ENCODE measurements around the gene SETD1A. TPM values are rescaled to one million over a fixed set of nuclear protein-coding genes. Genes with fewer than 3 reads are reported as not detected.

SETD1A gene
- total RNA-seq, 2 experiments from 2014 or later, result 40.1 to 41.2 TPM

GRCh38 chr16:30990105-30990504 lies 32.6 kb downstream of the SETD1A start:
- Histone ChIP-seq H3K36me3 (ENCODE audit: insufficient read depth, low read length) (no peaks in the 10 kb centered on the region), H3K4me3 (ENCODE audit: low read length) (no peak overlapping the region), H3K4me1 (ENCODE audit: insufficient read depth, low read length) (peaks cover 4% of the 10 kb centered on the region), H3K27me3 (ENCODE audit: control insufficient read depth in 1 of 2, insufficient read depth in 2 of 2, low read length in 2 of 2) (no peaks in the 10 kb centered on the region), H3K9me3 (ENCODE audit: control insufficient read depth in 1 of 2, insufficient read depth in 1 of 2, low read length in 2 of 2) (no peaks in the 10 kb centered on the region), H3K27ac (ENCODE audit: low read depth in 1 of 2, low read length in 2 of 2) (no peak overlapping the region)
- POLR2A ChIA-PET, result no interaction called here
- intact Hi-C loops (cut with DNase I, micrococcal nuclease), result no loop called here
- CTCF ChIA-PET, result no interaction called here
- no peak for TF ChIP-seq CTCF (IDR thresholded peaks at IDR 0.05)
- ATAC-seq (ENCODE audit: poor library complexity), result no peak
- no peaks in the 10 kb centered on the region for H3K4me1 Mint-ChIP-seq (ENCODE audit: low read depth)
- DNase-seq, result no peak
- H3K4me3 Mint-ChIP-seq, result no peak overlapping the region
- H3K9me3 Mint-ChIP-seq, result no peaks in the 10 kb centered on the region
- H3K27me3 Mint-ChIP-seq, result no peaks in the 10 kb centered on the region
- H3K36me3 Mint-ChIP-seq (ENCODE audit: low read depth), result no peaks in the 10 kb centered on the region
- H3K27ac Mint-ChIP-seq, result no peak overlapping the region

- no peak for TF ChIP-seq CTCF (IDR thresholded peaks at IDR 0.05)
- DNase-seq, result no peak
- CTCF ChIA-PET, result no interaction called here
- intact Hi-C loops (cut with DNase I, micrococcal nuclease), result no loop called here
- no peaks in the 10 kb centered on the region for H3K9me3 Mint-ChIP-seq
- H3K4me3 Mint-ChIP-seq, result no peak overlapping the region
- H3K9me3 ChIP-seq (ENCODE audit: control insufficient read depth in 1 of 2, insufficient read depth in 1 of 2, low read length in 2 of 2), result no peaks in the 10 kb centered on the region
- ATAC-seq (ENCODE audit: poor library complexity), result no peak
- POLR2A ChIA-PET, result no interaction called here
- no peaks in the 10 kb centered on the region for H3K36me3 Mint-ChIP-seq (ENCODE audit: low read depth)
- no peak overlapping the region for H3K27ac Mint-ChIP-seq
- no peak overlapping the region for H3K27ac ChIP-seq (ENCODE audit: low read depth in 1 of 2, low read length in 2 of 2)
- H3K4me1 Mint-ChIP-seq (ENCODE audit: low read depth), result no peaks in the 10 kb centered on the region
- no peaks in the 10 kb centered on the region for H3K27me3 ChIP-seq (ENCODE audit: control insufficient read depth in 1 of 2, insufficient read depth in 2 of 2, low read length in 2 of 2)
- H3K4me3 ChIP-seq (ENCODE audit: low read length), result no peak overlapping the region
- H3K27me3 Mint-ChIP-seq, result no peaks in the 10 kb centered on the region
- no peaks in the 10 kb centered on the region for H3K36me3 ChIP-seq (ENCODE audit: insufficient read depth, low read length)
- H3K4me1 ChIP-seq (ENCODE audit: insufficient read depth, low read length), result no peaks in the 10 kb centered on the region
Observed at GRCh38 chr16:30991052-30991451, 33.5 kb downstream of the SETD1A start.

GRCh38 chr16:30992276-30992780 lies 34.8 kb downstream of the SETD1A start:
- intact Hi-C loops (cut with DNase I, micrococcal nuclease), result no loop called here
- no peak for ATAC-seq (ENCODE audit: poor library complexity)

More at GRCh38 chr16:30992276-30992780, 34.8 kb downstream of the SETD1A start:
- Mint-ChIP-seq H3K27ac (no peak overlapping the region), H3K4me3 (no peak overlapping the region), H3K36me3 (ENCODE audit: low read depth) (no peaks in the 10 kb centered on the region), H3K9me3 (no peaks in the 10 kb centered on the region), H3K4me1 (ENCODE audit: low read depth) (peaks cover 3% of the 10 kb centered on the region), H3K27me3 (no peaks in the 10 kb centered on the region)
- Histone ChIP-seq H3K27me3 (ENCODE audit: control insufficient read depth in 1 of 2, insufficient read depth in 2 of 2, low read length in 2 of 2) (no peaks in the 10 kb centered on the region), H3K27ac (ENCODE audit: low read depth in 1 of 2, low read length in 2 of 2) (no peak overlapping the region), H3K4me3 (ENCODE audit: low read length) (no peak overlapping the region), H3K9me3 (ENCODE audit: control insufficient read depth in 1 of 2, insufficient read depth in 1 of 2, low read length in 2 of 2) (no peaks in the 10 kb centered on the region), H3K36me3 (ENCODE audit: insufficient read depth, low read length) (no peaks in the 10 kb centered on the region), H3K4me1 (ENCODE audit: insufficient read depth, low read length) (peaks cover 9% of the 10 kb centered on the region)
- ChIA-PET POLR2A (no interaction called here), CTCF (no interaction called here)
- no peak for TF ChIP-seq CTCF (IDR thresholded peaks at IDR 0.05)
- DNase-seq, result no peak

Measured in CD4-positive, alpha-beta T cell (primary cell).